Cardiac fibroblast (primary cell): Measurements from ENCODE around the gene FAM3D.

Source experiments
- DNase-seq, 2 donors: peaks; one replicate each; pipeline versions ENCODE4 v3.0.0 to v3.0.0-alpha.2; 2010; ENCODE audit warnings: low read depth in 2 of 2
- H3K4me3 ChIP-seq, 2 donors: replicated peaks in 1 of 2; 1 replicate in 1 of 2; 2 replicates in 1 of 2; pipeline ENCODE4 v1.5.1; 2011; ENCODE audit warnings: low read depth in 2 of 2, low read length in 2 of 2, mild to moderate bottlenecking in 2 of 2, moderate library complexity in 1 of 2
- CTCF ChIP-seq: IDR thresholded peaks from one replicate; pipeline ENCODE4 v1.5.1; 2011; ENCODE audit warnings: low read depth, mild to moderate bottlenecking, low read length, inconsistent platforms

Gene FAM3D

DNA sequence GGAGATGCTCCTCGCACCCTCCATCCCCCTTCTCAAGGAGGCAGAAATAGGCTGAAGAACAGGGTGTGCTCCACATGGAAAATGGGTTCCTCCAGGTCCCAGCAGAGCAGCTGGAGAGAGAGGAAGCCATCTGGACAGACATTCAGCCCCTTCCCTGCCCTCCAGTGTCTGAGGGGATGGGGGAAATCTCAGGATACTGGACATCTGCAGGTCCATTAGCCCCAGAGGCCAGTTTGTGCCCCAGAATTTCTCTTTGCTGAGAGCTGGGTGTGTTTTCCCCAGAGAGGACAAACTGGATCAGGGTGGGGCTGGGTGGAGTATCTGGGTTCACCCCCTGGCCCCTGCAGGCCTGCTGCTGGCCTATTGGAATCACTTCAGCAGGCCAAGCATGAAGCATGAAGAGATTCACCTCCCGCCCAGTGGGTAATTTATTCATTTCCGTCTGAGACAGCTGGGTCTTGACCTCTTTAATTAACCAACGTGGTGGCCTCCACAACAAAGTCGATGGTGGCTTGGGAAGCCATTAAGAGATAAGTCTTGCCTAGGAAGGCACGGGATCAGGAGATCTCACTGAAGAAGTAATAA is 4.6 kb downstream of the FAM3D start:
- no peak overlapping the region for H3K4me3 ChIP-seq
- DNase-seq, result no peak
- no peak for TF ChIP-seq CTCF

DNA sequence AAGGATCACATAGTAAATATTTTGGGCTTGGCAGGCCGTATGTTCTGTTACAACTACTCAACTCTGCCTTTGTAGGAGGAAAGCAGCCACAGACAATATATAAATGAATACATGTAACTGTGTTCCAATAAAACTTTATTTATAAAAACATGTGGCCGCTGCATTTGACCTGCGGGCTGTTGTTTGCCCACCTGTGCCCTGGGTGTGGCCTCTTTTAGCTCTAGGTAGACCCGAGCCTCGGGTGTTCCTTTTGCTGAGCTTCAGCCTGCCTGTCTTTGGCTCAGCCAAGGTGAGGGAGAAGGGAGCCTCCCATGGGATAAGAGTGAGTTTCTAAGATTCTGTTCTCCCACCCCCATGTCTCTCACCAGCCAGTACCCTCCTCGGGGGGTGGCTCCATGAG is 5.6 kb downstream of the FAM3D start:
- H3K4me3 ChIP-seq, result no peak overlapping the region
- DNase-seq, result no peak
- no peak for TF ChIP-seq CTCF

- H3K4me3 ChIP-seq, result no peak overlapping the region
- peak; percentile 51 for TF ChIP-seq CTCF
- DNase-seq, result peak; percentile 66 to 68
Observed at GRCh38 chr3:58659051-58659675, 7.4 kb downstream of the FAM3D start.

DNA sequence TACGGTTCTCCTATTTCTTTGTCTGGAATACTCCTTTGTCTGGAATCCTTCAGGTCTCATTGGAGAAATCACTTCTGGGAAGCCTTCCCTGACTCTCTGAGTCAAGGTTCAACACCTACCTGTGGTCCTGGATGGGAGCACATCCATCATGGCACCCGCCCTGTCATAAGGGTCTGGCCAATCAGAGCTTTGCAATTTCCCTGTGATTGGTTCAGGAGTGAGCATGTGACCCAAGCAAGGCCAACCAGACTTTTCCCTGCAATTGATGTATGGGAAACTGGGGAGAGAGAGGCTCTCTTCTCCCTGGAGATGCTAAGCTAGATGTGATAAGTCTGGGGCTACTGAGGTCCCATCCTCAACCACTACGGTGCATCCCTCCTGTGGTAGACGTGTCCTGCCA is 8.1 kb downstream of the FAM3D start:
- no peak for DNase-seq
- no peak for TF ChIP-seq CTCF
- H3K4me3 ChIP-seq, result no peak overlapping the region

DNA sequence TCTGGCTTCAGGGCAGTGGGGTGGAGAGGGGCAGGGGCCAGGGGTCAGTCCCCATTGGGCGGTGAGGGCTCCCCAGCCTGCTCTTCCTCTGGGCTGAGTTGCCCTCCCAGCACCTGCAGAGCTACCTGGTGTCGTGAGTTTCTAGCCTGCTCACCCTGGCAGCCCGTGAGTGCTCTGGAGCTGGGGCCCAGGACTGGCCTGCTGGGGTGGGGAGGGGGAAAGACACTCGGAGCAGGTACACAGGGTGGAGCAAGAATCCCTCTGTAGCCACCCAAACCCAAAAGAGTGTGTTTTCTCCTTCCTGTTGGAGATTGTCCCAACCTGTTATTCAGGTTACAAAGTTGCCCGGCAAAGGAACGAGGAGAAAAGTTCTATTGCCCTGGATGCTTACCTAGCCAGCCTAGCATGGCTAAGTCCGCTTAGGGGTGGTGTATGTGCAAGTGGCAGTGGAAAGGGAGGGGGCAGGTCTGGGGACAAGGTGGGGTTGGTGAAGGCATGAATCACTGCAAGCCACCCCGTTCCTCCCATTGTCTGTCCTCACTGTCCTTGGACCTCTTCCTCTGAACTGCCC is 8.9 kb downstream of the FAM3D start:
- no peak for DNase-seq
- TF ChIP-seq CTCF, result no peak
- H3K4me3 ChIP-seq, result no peak overlapping the region

DNA sequence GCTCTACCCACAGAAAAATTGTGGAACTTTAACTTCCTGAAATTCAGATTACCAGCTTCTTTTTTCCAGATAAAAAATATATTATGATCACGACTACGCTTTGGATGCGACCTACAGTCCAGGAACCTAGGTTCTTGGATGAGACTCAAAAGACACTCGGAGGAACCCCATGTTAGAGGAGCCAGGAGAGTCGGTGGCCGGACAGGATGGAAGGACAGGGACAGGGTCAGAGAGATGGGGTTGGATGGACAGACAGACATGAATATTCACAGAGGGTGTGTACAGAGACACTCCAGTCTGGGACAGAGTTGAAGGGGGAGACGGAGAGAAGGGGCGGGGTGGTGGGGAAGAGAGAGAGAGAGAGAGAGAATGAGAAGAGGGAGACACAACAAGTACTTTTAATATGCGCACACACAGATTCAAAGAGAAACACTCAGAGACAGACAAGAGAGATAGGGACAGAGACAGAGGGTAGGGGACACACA is 9.5 kb downstream of the FAM3D start:
- no peak overlapping the region for H3K4me3 ChIP-seq
- TF ChIP-seq CTCF, result no peak
- DNase-seq, result no peak
